ENCODE results near the gene PHETA2.

PHETA2 gene

DNA sequence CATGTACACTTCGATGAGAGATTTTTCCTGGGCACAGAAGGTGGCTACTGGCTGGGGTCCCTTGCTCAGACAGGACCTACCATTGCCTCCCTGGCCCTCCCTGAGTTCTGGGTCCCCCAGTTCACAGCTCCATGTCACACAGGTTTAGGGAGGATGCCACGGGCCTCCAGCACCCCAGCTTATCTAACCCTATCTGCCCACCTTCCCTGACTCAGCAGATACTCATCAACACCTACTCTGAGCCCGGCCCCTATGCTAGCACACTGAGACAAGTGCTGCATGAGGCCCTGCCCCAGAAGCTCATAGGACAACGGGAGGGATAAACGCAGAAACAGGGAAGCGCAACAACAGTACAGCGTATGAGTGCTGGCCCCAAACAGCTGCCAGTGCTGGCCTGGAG, 13.0 kb upstream of the PHETA2 start:
- H3K9ac ChIP-seq (ENCODE audit: low read length) = no peak overlapping the region

DNA sequence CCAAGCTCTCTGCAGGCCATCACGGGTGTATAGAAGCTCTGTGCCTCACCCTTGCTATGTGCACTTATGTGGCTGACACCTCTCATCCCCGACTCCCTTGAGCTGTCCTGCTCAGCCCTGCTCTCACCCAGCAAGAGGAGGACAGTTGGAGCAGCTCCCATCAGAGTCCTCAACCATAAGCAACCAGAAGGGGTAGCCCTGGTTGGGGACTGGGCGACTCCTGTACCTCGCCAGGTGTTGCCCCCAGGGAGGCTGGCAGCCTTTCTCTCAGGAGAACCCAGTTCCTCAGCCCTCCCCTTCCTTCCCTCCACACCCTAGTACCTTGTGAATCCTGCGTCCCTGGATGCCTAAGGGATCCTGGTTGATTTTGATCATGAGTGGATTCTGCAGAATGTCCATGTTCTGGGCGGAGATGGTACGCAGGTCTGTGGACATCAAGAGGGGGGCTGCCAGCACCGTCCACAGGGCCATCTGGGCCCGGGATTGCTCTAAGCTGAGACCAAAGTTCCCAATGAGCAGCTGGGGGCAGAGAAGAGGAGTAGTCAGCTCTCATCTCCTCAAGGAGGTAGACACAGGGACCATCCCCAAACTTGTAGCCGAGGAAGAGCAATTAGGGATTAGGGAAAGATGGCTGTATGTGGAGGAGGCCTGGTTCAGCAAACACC, 11.4 kb upstream of the PHETA2 start:
- H3K36me3 ChIP-seq (ENCODE audit: control insufficient read depth, low read depth, low read length) = peaks cover 12% of the 10 kb centered on the region
- H3K9me3 ChIP-seq (ENCODE audit: control insufficient read depth, low read depth, low read length) = no peaks in the 10 kb centered on the region
- no peak overlapping the region for H3K9ac ChIP-seq (ENCODE audit: low read length)

More for the DNA sequence above, 13.0 kb upstream of the PHETA2 start:
- H3K27ac ChIP-seq (ENCODE audit: low read length) = no peak overlapping the region
- peaks cover 12% of the 10 kb centered on the region for H3K4me1 ChIP-seq (ENCODE audit: control insufficient read depth, low read depth, low read length)
- peaks cover 12% of the 10 kb centered on the region for H3K36me3 ChIP-seq (ENCODE audit: control insufficient read depth, low read depth, low read length)
- H3K4me3 ChIP-seq (ENCODE audit: low read length) = no peak overlapping the region
- peaks cover 7% of the 10 kb centered on the region for H3K9me3 ChIP-seq (ENCODE audit: control insufficient read depth, low read depth, low read length)
- no peaks in the 10 kb centered on the region for H3K27me3 ChIP-seq (ENCODE audit: control insufficient read depth, insufficient read depth, low read length)

DNA sequence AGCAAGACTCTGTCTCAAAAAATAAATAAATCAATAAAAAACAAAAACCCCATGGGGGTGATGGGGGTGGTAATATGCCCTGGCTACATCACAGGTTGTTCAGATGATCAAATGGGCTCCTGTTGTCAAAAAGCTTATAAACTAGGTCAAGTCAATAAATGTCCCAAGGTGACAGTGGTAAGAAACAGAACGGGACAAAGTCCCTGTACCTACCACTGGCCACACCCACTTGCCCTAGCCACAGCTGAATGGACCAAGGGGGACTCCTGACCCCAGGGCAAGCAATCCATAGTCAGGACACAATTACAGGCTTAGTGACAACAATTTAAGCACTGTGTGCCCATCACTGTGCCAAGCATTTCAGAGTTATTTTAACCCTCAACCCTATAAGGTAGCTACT, 9.4 kb upstream of the PHETA2 start:
- peaks cover 2% of the 10 kb centered on the region for H3K27me3 ChIP-seq (ENCODE audit: control insufficient read depth, insufficient read depth, low read length)
- no peak overlapping the region for H3K27ac ChIP-seq (ENCODE audit: low read length)
- no peaks in the 10 kb centered on the region for H3K9me3 ChIP-seq (ENCODE audit: control insufficient read depth, low read depth, low read length)
- H3K4me1 ChIP-seq (ENCODE audit: control insufficient read depth, low read depth, low read length) = peaks cover 12% of the 10 kb centered on the region
- no peak overlapping the region for H3K9ac ChIP-seq (ENCODE audit: low read length)
- H3K4me3 ChIP-seq (ENCODE audit: low read length) = no peak overlapping the region
- peaks cover 12% of the 10 kb centered on the region for H3K36me3 ChIP-seq (ENCODE audit: control insufficient read depth, low read depth, low read length)

More for the DNA sequence above, 11.4 kb upstream of the PHETA2 start:
- Histone ChIP-seq H3K27me3 (ENCODE audit: control insufficient read depth, insufficient read depth, low read length) (no peaks in the 10 kb centered on the region), H3K4me3 (ENCODE audit: low read length) (no peak overlapping the region), H3K4me1 (ENCODE audit: control insufficient read depth, low read depth, low read length) (peaks cover 12% of the 10 kb centered on the region), H3K27ac (ENCODE audit: low read length) (no peak overlapping the region)

DNA sequence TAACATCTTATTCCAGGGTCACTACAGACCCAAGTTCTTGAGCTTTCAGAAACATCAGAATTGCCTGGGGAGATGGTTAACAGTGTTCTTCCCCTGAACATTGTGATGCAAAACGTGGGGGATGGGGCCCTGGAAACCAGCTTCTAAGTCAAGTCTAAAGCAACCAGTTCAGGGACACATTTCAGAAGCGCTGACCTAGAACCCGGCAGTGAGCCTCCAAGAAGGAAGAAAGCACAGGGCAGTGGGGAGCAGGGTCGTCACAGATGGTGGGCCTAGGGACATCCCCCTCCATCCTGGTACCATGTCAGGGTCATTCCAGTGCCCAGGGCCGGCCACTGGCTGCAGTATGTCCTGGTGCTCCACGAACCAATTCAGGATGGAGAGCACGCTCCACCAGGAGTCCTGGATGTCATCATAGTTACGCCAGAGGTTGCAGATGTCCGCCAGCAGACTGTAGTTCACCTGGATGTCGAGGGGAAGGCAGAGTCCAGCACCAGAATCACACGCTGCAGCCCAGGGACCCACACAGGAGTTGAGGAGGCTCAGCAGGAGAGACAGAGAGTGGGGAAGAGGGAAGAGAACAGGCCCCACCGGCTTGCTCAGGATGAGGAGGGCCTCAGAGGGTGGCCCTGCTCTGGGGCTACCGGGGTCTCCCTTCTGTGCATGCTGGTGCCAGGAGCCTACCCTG, 8.5 kb upstream of the PHETA2 start:
- peaks cover 17% of the 10 kb centered on the region for H3K4me1 ChIP-seq (ENCODE audit: control insufficient read depth, low read depth, low read length)
- H3K27me3 ChIP-seq (ENCODE audit: control insufficient read depth, insufficient read depth, low read length) = peaks cover 5% of the 10 kb centered on the region
- H3K27ac ChIP-seq (ENCODE audit: low read length) = no peak overlapping the region
- no peak overlapping the region for H3K9ac ChIP-seq (ENCODE audit: low read length)
- H3K9me3 ChIP-seq (ENCODE audit: control insufficient read depth, low read depth, low read length) = no peaks in the 10 kb centered on the region
- peak overlapping the region; percentile 39 for H3K4me3 ChIP-seq (ENCODE audit: low read length)
- peaks cover 7% of the 10 kb centered on the region for H3K36me3 ChIP-seq (ENCODE audit: control insufficient read depth, low read depth, low read length)

DNA sequence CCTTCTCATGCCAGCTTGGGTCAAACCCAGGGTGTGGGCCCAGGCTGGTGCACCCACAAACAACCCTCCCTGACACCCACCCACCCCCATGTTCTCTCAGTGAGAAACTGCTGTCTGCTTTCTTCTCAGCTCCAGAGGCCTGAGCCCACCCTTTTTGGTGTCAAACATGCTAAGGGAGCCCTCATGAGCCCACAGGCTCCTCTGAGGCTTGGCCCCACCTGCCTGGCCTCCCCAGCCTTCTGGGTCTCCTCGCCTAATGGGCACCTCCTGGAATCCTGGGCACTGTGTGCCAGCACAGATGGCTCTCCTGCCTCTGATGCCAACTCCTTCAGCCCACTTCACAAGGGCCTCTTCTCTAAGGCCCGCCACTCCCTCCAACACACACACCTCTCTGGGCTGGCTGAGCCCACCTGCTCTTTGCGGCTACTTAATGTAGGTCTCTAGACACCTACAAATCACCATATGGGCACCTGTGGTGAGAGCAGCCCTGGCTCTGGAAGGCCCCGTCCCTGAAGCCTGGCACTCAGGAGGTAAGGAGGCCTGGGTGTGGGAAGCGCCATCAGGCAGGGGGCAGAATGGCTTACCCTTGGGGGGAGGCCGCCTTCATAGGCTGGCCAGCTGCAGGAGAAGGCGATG, 7.8 kb upstream of the PHETA2 start:
- Histone ChIP-seq H3K27ac (ENCODE audit: low read length) (no peak overlapping the region), H3K36me3 (ENCODE audit: control insufficient read depth, low read depth, low read length) (peaks cover 7% of the 10 kb centered on the region), H3K9me3 (ENCODE audit: control insufficient read depth, low read depth, low read length) (no peaks in the 10 kb centered on the region), H3K27me3 (ENCODE audit: control insufficient read depth, insufficient read depth, low read length) (peaks cover 5% of the 10 kb centered on the region), H3K9ac (ENCODE audit: low read length) (no peak overlapping the region), H3K4me3 (ENCODE audit: low read length) (no peak overlapping the region), H3K4me1 (ENCODE audit: control insufficient read depth, low read depth, low read length) (peaks cover 20% of the 10 kb centered on the region)

DNA sequence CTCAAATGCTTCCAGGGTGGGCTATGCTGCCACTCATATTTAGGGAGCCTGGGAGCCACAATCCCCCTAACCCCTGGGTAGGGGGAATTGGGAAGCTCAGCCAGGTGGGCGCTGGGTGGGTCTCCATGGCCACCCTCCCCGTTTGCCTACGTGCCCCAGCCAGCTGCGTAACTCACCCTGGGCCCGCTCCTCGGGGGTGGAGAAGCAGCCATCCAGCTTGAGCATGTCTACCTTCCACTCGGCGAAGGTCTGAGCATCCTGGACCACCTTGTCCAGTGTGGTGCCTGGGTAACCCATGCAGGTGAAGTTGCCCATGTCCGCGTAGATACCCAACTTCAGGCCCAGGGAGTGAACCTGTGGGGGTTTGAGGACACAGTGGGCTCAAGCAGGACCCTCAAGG, 7.1 kb upstream of the PHETA2 start:
- Histone ChIP-seq H3K9me3 (ENCODE audit: control insufficient read depth, low read depth, low read length) (no peaks in the 10 kb centered on the region), H3K4me3 (ENCODE audit: low read length) (no peak overlapping the region), H3K27ac (ENCODE audit: low read length) (no peak overlapping the region), H3K36me3 (ENCODE audit: control insufficient read depth, low read depth, low read length) (peaks cover 7% of the 10 kb centered on the region), H3K9ac (ENCODE audit: low read length) (no peak overlapping the region), H3K4me1 (ENCODE audit: control insufficient read depth, low read depth, low read length) (peaks cover 22% of the 10 kb centered on the region), H3K27me3 (ENCODE audit: control insufficient read depth, insufficient read depth, low read length) (peaks cover 5% of the 10 kb centered on the region)

DNA sequence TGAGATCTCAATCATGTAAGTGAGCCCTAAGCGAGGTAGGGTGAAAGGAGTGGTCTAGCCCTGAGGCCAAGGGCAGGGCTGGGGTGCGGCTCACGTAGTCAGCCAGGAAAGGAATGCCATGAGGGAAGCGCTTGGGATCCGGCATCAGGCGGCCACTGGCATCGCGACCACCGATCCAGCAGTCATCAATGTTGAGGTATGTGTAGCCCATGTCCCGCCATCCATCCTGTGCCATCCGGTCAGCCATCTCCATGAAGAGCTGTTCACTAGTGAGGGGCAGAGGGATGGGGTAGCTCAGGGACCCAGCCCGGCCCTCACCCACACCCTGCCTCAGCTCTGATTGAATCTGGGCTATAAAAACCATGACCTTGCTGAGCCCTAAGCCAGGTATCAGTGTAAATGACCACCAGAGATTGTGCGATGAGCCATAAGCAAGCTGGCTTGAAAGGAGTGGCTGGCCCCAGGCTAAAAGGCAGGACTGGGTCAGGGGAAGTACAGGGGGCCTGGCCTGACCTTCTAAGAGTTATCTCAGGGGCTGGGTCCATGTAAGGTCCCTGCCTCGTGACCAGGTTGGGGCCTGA, 6.3 kb upstream of the PHETA2 start:
- H3K9me3 ChIP-seq (ENCODE audit: control insufficient read depth, low read depth, low read length) = no peaks in the 10 kb centered on the region
- peaks cover 7% of the 10 kb centered on the region for H3K27me3 ChIP-seq (ENCODE audit: control insufficient read depth, insufficient read depth, low read length)
- H3K4me3 ChIP-seq (ENCODE audit: low read length) = no peak overlapping the region
- peaks cover 4% of the 10 kb centered on the region for H3K36me3 ChIP-seq (ENCODE audit: control insufficient read depth, low read depth, low read length)
- no peak overlapping the region for H3K9ac ChIP-seq (ENCODE audit: low read length)
- H3K27ac ChIP-seq (ENCODE audit: low read length) = no peak overlapping the region
- peaks cover 22% of the 10 kb centered on the region for H3K4me1 ChIP-seq (ENCODE audit: control insufficient read depth, low read depth, low read length)

DNA sequence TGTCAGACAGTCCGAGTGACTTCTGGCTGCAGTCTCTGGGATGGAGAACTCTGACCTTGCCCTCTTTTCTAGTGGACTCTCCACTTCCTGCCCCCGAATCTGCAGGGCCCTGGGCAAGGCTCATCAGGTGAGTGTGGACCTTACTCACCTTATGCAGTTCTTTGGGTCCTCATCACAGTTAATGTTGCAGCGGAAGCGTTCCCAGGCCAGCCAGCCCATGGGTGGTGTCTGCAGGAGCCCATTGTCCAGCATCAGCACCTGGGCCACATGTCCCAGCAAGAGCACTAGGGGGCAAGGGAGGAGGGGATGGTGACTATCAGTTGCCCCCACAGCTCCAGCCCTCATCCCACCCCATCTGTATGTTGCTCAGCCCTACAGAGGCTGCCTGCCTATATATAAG, 5.8 kb upstream of the PHETA2 start:
- H3K4me1 ChIP-seq (ENCODE audit: control insufficient read depth, low read depth, low read length) = peaks cover 22% of the 10 kb centered on the region
- peaks cover 13% of the 10 kb centered on the region for H3K27me3 ChIP-seq (ENCODE audit: control insufficient read depth, insufficient read depth, low read length)
- H3K4me3 ChIP-seq (ENCODE audit: low read length) = no peak overlapping the region
- H3K9me3 ChIP-seq (ENCODE audit: control insufficient read depth, low read depth, low read length) = no peaks in the 10 kb centered on the region
- no peak overlapping the region for H3K27ac ChIP-seq (ENCODE audit: low read length)
- H3K36me3 ChIP-seq (ENCODE audit: control insufficient read depth, low read depth, low read length) = peaks cover 4% of the 10 kb centered on the region
- no peak overlapping the region for H3K9ac ChIP-seq (ENCODE audit: low read length)

DNA sequence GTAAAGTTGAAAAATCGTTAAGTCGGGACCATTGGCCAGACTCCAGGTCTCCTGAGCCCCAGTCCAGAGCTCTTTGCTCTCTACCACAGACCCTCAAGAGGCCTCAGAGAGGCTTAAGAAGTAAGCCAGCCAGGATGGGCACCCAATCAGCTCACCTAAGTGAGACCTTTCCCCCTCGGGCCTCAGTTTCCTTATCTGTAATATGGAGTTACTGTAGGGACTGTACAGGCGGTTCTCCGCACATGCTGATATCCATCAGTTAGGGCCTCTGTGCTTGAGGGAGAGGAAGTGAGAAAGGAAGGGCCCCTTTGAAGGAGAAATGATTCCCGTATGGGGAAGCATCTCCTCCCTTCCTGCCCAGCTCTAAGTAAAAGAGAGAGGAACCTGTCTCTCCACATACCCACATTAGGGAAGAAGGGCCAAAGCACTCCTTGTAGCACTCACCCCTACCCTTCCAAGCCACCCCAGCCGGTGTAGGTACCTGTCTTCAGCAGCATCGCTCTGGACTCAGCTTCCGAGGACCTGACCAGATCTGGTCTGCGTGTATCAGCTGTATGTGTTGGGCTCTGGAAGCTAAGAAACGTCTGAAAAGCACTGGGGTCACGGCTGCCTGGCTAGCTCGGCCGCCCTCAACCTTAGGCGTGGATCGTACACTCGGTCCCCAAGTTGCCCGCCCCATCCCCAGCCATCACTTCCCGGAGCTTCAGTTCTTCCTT, 4.1 kb upstream of the PHETA2 start:
- H3K4me3 ChIP-seq (ENCODE audit: low read length) = peak overlapping the region; percentile 66
- H3K4me1 ChIP-seq (ENCODE audit: control insufficient read depth, low read depth, low read length) = peaks cover 18% of the 10 kb centered on the region
- H3K36me3 ChIP-seq (ENCODE audit: control insufficient read depth, low read depth, low read length) = peaks cover 4% of the 10 kb centered on the region
- H3K27ac ChIP-seq (ENCODE audit: low read length) = no peak overlapping the region
- H3K9me3 ChIP-seq (ENCODE audit: control insufficient read depth, low read depth, low read length) = no peaks in the 10 kb centered on the region
- H3K9ac ChIP-seq (ENCODE audit: low read length) = peak overlapping the region; percentile 37
- H3K27me3 ChIP-seq (ENCODE audit: control insufficient read depth, insufficient read depth, low read length) = peaks cover 19% of the 10 kb centered on the region

DNA sequence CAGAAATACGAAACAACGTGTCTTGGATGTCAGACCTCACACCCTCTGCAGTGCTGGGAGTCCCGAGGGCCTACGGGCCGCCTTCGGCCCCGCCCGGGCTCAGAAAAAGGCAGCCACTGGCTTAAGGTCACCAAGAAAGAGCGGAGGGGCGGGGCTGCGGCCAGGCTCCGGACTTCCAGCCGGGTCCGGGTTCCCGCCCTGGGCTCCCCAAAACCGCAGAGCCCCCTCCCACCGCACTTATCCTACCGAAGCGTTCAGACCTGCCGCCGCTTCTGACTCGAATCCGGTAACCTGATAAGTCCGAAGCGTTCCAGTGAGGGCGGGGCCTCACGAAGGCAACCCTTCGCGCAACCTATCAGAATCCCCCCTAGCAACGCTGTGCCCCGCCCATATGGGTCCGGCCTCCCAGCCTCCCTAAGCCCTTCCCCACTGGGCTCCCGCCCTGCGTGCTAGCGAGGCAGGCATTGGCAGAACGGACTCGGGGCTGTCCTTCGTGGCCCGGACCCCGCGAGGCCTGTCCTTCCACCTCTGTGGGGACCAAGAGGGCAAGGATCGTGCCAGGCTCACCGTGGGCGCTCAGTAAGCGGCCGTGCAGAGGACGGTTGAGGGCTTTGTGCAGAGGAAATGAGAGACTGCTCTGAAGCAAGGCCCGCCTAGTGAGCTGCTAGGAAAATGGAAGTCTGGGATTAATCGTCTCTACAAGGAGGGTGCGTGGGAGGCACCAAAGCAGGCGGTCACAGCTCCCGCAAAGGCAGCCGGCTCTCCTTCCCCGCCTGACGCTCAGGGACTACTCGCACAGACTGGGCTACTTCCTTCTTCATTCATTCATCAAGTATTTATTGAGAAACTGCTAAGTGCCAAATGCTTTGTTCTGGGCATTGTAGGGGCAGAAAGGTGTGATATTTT, 3.3 kb upstream of the PHETA2 start, which contains the start of gene NAGA:
Gene NAGA (minus strand): TSS at position 296 of the 906 bp plus-strand sequence. CDS start 515 bp downstream, outside the sequence.
- Histone ChIP-seq H3K9ac (ENCODE audit: low read length) (peak within 1 kb of the TSS; percentile 63), H3K27ac (ENCODE audit: low read length) (peak within 1 kb of the TSS; percentile 13)

More for the DNA sequence above, 3.3 kb upstream of the PHETA2 start, which contains the start of gene NAGA:
- Histone ChIP-seq H3K4me3 (ENCODE audit: low read length) (peak within 1 kb of the TSS; percentile 66), H3K9me3 (ENCODE audit: control insufficient read depth, low read depth, low read length) (no peaks in the 10 kb centered on the region), H3K27me3 (ENCODE audit: control insufficient read depth, insufficient read depth, low read length) (peaks cover 19% of the 10 kb centered on the region), H3K4me1 (ENCODE audit: control insufficient read depth, low read depth, low read length) (peaks cover 10% of the 10 kb centered on the region), H3K36me3 (ENCODE audit: control insufficient read depth, low read depth, low read length) (peaks cover 4% of the 10 kb centered on the region)

Data from iPS-18a (cell line).